Omental fat pad (tissue), 4 donors: Measurements from ENCODE around the gene CYP11A1. TPM values are rescaled to one million over a fixed set of nuclear protein-coding genes. Genes with fewer than 3 reads are reported as not detected.

Experiments
- ATAC-seq: fragments of 150-250 bp; one replicate; pipeline ENCODE4 v1.9.1; 2016; ENCODE audit warnings: mild to moderate bottlenecking, moderate library complexity; ENCODE audit not compliant: low FRiP score
- DNase-seq: peaks from one replicate; pipeline ENCODE4 v3.0.0-alpha.2; 2019; ENCODE audit warnings: low spot score
- total RNA-seq, 4 donors: library from RNA; depleted of rRNA; stranded (reverse); fragments of >200 nt; gene quantifications; one replicate each; pipeline ENCODE4 v1.1.0, GENCODE V29; 2016
- TF ChIP-seq, protein P1 (sequence below), 3 donors: fragments of 450-650 bp; IDR thresholded peaks; one replicate each; pipeline ENCODE4 v1.5.1; 2016 to 2017; ENCODE audit warnings: antibody characterized with exemption in 3 of 3, mild to moderate bottlenecking in 3 of 3, moderate library complexity in 2 of 3

CYP11A1 gene
- total RNA-seq, 4 donors from 2014 or later, result 1.3 to 4.8 (median 1.4) TPM

DNA sequence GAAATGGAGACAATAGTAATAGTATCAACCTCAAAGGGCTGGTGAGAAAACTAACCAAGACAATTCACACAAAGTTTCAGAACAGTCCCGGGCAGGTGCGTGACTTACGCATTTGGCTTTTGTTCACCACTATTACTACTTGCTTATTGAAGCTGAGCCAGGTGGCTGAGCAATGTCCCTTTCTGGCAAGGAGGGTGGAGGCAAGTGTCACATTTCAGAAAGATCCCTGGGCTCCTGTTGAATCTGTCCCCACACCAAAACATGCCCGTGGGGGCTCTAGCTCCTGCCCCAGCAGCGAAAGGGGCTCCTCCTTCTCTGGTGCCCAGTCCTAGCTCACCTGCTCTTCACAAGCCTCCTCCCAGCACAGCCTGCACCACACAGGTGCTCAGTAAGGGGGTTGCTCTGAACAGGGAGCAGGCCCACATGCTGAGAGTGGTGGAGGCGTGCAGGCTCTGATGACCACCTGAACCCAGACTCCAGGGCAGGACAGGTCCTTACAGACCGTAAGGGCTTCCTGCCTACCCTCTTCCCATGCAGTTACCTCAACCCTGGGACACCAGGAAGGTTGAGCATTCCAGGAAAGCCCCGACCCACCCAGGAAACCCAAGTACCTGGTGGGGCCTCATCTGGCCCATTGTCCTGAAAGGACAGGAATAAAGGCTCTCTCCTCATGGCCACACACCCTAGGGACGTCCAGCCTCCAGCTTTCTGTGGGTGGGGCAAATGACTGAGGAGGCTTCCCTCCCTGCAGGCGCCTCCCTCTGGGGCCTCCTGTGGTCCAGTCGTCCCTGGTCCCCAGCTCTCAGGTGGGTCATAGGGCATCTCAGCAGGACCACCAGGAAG, 33.7 kb upstream of the CYP11A1 start:
- DNase-seq (no peak), ATAC-seq (no peak)
- TF ChIP-seq, protein P1, sequence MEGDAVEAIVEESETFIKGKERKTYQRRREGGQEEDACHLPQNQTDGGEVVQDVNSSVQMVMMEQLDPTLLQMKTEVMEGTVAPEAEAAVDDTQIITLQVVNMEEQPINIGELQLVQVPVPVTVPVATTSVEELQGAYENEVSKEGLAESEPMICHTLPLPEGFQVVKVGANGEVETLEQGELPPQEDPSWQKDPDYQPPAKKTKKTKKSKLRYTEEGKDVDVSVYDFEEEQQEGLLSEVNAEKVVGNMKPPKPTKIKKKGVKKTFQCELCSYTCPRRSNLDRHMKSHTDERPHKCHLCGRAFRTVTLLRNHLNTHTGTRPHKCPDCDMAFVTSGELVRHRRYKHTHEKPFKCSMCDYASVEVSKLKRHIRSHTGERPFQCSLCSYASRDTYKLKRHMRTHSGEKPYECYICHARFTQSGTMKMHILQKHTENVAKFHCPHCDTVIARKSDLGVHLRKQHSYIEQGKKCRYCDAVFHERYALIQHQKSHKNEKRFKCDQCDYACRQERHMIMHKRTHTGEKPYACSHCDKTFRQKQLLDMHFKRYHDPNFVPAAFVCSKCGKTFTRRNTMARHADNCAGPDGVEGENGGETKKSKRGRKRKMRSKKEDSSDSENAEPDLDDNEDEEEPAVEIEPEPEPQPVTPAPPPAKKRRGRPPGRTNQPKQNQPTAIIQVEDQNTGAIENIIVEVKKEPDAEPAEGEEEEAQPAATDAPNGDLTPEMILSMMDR (IDR thresholded peaks at IDR 0.05), result no peak

DNA sequence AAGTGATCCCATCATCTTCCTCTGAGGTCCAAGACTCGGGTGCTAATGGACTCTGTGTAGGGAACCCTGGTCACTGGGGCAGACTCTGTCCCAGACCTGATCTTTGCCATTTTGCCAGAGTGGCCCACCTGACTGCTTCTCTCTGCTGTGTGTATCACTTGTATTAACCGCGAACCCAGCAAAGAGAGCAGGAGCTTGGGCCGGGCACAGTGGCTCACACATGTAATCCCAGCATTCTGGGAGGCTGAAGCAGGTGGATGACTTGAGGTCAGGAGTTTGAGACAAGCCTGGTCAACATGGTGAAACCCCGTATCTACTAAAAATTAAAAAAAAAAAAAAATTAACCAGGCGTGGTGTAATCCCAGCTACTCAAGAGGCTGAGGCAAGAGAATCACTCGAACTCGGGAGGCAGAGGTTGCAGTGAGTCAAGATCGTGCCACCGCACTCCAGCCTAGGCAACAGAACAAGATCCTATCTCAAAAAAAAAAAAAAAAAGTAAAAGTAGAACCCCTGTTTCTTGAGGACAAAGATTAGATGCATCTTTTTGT, 32.9 kb upstream of the CYP11A1 start:
- no peak for ATAC-seq
- no peak for DNase-seq
- TF ChIP-seq, protein P1 (IDR thresholded peaks at IDR 0.05), result no peak

DNA sequence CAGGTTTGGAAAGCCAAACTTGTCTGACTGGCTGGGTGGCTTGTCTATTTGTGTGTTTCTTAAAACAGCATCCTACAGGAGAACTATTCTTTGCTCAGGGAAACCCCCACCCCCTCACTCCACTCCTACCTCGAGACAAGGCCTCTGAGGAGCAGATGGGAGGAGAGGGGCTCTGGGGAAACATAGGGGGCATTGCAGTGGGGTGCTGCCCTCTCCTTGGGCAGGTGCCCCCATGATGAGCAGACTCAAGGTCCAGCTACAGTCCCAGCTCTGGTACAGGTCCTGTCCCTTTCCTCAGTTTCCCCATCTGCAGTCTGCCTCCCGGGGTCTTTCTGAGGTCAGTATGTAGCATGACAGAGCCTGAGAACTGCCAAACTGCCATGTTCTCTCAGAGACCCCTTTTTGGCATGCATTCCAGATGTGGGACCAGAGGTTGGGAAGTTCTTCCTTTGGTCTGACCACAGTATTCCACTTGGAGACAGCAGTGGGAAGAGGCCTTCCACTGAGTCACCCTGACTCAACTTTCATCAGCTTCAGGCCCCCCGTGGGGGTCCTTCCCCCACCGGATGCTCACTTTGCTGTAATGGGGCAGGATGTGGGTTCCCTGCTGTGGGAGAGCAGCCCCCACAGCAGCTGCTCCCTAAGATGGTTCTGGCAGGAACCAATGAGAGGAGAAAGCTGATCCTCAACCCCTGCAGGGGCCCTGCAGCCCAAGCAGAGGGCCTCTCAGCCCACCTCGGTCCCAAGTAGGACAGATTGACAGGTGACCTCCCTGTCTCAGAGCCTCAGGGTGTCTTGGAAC, 32.3 kb upstream of the CYP11A1 start:
- TF ChIP-seq, protein P1 (IDR thresholded peaks at IDR 0.05), result no peak
- DNase-seq (no peak), ATAC-seq (no peak)

DNA sequence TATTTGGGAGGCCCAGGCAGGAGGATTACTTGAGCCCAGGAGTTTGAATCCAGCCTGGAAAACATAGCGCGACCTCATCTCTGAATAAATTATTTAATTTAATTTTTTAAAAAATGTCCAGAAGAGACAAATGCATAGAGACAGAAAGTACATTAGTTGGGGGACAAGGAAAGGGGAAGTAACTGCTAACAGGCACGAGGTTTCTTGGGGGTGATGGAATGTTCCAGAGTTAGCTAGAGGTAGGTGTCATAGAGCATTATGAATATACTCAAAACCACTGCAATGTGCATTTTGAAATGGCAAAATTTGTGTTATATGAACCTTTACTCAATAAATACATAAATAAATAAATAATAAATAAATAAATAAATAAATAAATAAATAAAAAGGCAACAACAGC, 31.7 kb upstream of the CYP11A1 start:
- no peak for DNase-seq
- TF ChIP-seq, protein P1 (IDR thresholded peaks at IDR 0.05), result no peak
- no peak for ATAC-seq

DNA sequence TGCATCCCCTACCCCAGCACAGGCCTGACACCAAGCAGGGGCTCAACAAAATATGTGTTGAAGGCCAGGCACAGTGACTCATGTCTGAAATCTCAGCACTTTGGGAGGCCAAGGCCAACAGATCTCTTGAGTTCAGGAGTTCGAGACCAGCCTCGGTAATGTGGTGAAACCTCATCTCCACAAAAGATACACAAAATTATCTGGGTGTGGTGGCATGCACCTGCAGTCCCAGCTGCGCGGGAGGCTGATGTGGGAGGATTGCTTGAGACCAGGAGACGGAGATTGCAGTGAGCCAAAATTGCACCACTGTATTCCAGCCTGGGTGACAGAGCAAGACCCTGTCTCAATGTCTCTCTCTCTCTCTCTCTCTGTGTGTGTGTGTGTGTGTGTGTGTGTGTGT, 30.7 kb upstream of the CYP11A1 start:
- ATAC-seq (no peak), DNase-seq (no peak)

DNA sequence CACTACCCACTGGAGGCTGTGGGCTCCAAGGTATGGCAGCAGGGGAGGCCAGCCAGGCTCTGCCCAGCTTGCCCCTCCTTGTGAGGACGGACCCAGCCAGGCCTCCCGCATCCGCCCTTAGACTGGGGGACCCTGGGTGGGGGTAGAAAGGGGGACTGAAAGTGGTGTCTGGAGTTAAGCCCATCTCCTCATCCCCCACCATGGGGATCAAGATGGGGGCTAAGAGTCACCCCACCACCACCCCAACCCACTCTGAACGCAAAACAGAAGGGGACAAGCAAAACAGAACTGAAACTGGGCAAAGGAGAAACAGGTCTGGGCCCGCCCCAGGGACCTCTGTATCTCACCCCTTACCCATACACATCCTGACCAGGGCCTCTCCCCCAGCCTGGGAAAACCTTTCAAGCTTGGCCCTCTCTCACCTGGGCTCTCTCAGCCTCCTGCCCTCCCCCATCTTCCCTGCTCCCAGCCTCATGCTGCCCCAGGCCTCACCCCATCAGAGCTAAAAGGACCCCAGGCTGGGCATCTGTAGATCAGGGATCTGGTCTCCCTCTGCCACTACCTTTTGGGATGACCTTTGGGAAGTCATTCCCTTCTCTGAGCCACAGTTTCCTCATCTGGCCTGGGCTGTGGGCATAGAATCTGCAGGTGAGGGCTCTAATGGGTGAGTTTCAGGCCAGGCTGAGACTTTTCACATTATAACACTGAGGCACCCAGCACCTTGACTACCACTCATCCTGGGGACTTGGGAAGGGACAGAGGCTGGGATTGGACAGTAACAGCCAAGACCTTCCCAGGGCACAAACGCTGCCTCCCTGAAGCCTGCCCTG, 30.0 kb upstream of the CYP11A1 start:
- TF ChIP-seq, protein P1 (IDR thresholded peaks at IDR 0.05), result no peak
- ATAC-seq (no peak), DNase-seq (no peak)

More for the DNA sequence above, 30.7 kb upstream of the CYP11A1 start:
- TF ChIP-seq, protein P1 (IDR thresholded peaks at IDR 0.05), result no peak
